Vagina (tissue), 2 donors: Measurements from ENCODE around the gene SHLD1.

Experiments
- CTCF ChIP-seq, 3 experiments: fragments of 450-650 bp in 2 of 3; fragments of 200-600 bp in 1 of 3; sonication (generic) in 1 of 3; IDR thresholded peaks; one replicate each; pipeline ENCODE4 v1.5.1; 2017 to 2019; ENCODE audit warnings: antibody characterized with exemption in 3 of 3, mild to moderate bottlenecking in 2 of 3, moderate library complexity in 2 of 3
- POLR2A ChIP-seq, 2 donors: fragments of 450-650 bp; IDR thresholded peaks; one replicate each; pipeline ENCODE4 v1.6.1; 2017; ENCODE audit warnings: antibody characterized with exemption in 2 of 2, mild to moderate bottlenecking in 2 of 2, moderate library complexity in 2 of 2
- POLR2AphosphoS5 ChIP-seq, 2 donors: sonication (generic); formaldehyde crosslinking; IDR thresholded peaks; one replicate each; pipeline ENCODE4 v1.9.0; 2017; ENCODE audit warnings: antibody characterized with exemption in 2 of 2, mild to moderate bottlenecking in 2 of 2, low read depth in 1 of 2; ENCODE audit not compliant: insufficient read depth in 1 of 2

- TF ChIP-seq POLR2AphosphoS5 (IDR thresholded peaks at IDR 0.05; ENCODE audit: insufficient read depth in 1 of 2, low read depth in 1 of 2) = no peak
- TF ChIP-seq CTCF (IDR thresholded peaks at IDR 0.05) = no peak
- TF ChIP-seq POLR2A (IDR thresholded peaks at IDR 0.05) = no peak
Measured at GRCh38 chr20:5864873-5865587, 114.8 kb downstream of the SHLD1 start.
